Brain microvascular endothelial cell (primary cell): ENCODE measurements around the gene SH2D2A.
A peak's percentile ranks its signal among the peaks of the same experiment; 100 is the strongest.

Experiments used
- DNase-seq: peaks from one replicate; pipeline ENCODE4 v3.0.0-alpha.2; 2020
- H3K27ac ChIP-seq: fragments of 250-450 bp; sonication (Bioruptor Pico); 2 replicates; pipeline ENCODE4 v1.5.1; 2020; ENCODE audit warnings: mild to moderate bottlenecking, moderate library complexity
- H3K27me3 ChIP-seq: fragments of 250-450 bp; sonication (Bioruptor Pico); replicated peaks from 2 replicates; pipeline ENCODE4 v1.5.1; 2020; ENCODE audit warnings: mild to moderate bottlenecking
- H3K36me3 ChIP-seq: fragments of 250-450 bp; sonication (Bioruptor Pico); replicated peaks from 2 replicates; pipeline ENCODE4 v1.5.1; 2020; ENCODE audit warnings: mild to moderate bottlenecking
- H3K4me3 ChIP-seq: 2 replicates; pipeline ENCODE4 v1.5.1; 2011; ENCODE audit warnings: low read depth, mild to moderate bottlenecking, control low read depth, low read length, moderate library complexity
- CTCF ChIP-seq: IDR thresholded peaks from 2 replicates; pipeline ENCODE4 v1.5.1; 2011; ENCODE audit warnings: low read depth, mild to moderate bottlenecking, moderate library complexity, low read length, control low read depth, inconsistent platforms; ENCODE audit errors: missing control alignments
- in situ Hi-C: cut with HindIII; loops from 2 replicates; pipeline ENCODE4 v1.10.0; 2017; ENCODE audit warnings: low sequenced_read_pairs, low pct_ligation_motif_present

Gene SH2D2A

GRCh38 chr1:156815961-156816422, 656 bp downstream of the SH2D2A start:
- Histone ChIP-seq H3K4me3 (no peak overlapping the region), H3K27ac (no peak overlapping the region), H3K27me3 (no peaks in the 10 kb centered on the region), H3K36me3 (no peaks in the 10 kb centered on the region)
- no peak for DNase-seq
- TF ChIP-seq CTCF = no peak
- in situ Hi-C loops = no loop called here

- no peaks in the 10 kb centered on the region for H3K27me3 ChIP-seq
- H3K36me3 ChIP-seq = no peaks in the 10 kb centered on the region
- no peak overlapping the region for H3K4me3 ChIP-seq
- DNase-seq = peak; percentile 66
- in situ Hi-C loops = no loop called here
- no peak overlapping the region for H3K27ac ChIP-seq
- TF ChIP-seq CTCF = peak; percentile 36
Measured at GRCh38 chr1:156815307-156815826, 1.3 kb downstream of the SH2D2A start.

GRCh38 chr1:156814571-156815260, 1.9 kb downstream of the SH2D2A start:
- Histone ChIP-seq H3K27me3 (no peaks in the 10 kb centered on the region), H3K36me3 (no peaks in the 10 kb centered on the region), H3K4me3 (no peak overlapping the region), H3K27ac (no peak overlapping the region)
- in situ Hi-C loops = no loop called here
- no peak for DNase-seq
- no peak for TF ChIP-seq CTCF

GRCh38 chr1:156813750-156814570, 2.7 kb downstream of the SH2D2A start:
- no peaks in the 10 kb centered on the region for H3K36me3 ChIP-seq
- in situ Hi-C loops = no loop called here
- TF ChIP-seq CTCF = peak; percentile 63
- peak overlapping the region; percentile 48 for H3K4me3 ChIP-seq
- H3K27me3 ChIP-seq = no peaks in the 10 kb centered on the region
- no peak overlapping the region for H3K27ac ChIP-seq
- DNase-seq = no peak

- Histone ChIP-seq H3K27me3 (no peaks in the 10 kb centered on the region), H3K27ac (no peak overlapping the region), H3K4me3 (peak overlapping the region; percentile 48), H3K36me3 (no peaks in the 10 kb centered on the region)
- DNase-seq = no peak
- in situ Hi-C loops = no loop called here
- no peak for TF ChIP-seq CTCF
Measured at GRCh38 chr1:156813298-156813697, 3.4 kb downstream of the SH2D2A start.
